Raji (cell line): Measurements from ENCODE around the gene TAL1.

ENCODE experiments used
- POLR2A ChIP-seq: IDR thresholded peaks from 2 replicates; pipeline ENCODE4 v1.6.1; 2011; ENCODE audit warnings: low read depth, low read length, control low read depth; ENCODE audit not compliant: insufficient read depth

Gene TAL1

DNA sequence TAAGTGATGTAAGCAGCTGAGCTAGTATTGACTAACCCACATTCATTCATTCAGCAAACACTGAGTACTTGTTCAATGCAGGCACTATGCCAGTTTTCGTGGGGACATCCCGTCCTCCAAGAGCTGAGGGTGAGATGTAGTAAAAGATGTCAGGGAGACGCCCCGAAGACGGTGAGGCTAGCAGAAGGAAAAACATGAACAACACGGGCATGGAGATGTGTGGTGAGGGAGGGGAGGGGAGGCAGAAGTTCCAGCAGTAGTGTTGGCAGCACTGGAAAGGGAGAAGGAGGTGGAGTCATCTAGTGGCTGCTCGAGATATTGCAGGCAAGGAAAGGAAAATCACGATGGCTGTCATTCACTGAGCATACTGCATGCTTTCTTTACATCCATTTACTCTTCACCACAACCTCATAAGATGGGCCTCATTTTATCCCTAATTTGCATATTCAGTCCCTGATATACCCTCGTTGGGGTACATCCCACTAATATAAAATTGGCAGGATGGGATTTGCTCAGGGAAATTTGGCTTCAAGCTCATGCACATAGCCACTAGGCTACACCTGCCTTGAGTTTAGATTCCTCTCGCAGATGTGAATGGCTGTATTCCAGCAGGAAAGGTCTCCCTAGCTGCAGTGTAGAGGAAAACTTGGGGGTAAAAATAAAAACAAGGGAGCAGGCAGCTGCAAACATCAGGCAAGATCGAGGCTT lies 56.6 kb downstream of the TAL1 start:
- TF ChIP-seq POLR2A, result no peak

DNA sequence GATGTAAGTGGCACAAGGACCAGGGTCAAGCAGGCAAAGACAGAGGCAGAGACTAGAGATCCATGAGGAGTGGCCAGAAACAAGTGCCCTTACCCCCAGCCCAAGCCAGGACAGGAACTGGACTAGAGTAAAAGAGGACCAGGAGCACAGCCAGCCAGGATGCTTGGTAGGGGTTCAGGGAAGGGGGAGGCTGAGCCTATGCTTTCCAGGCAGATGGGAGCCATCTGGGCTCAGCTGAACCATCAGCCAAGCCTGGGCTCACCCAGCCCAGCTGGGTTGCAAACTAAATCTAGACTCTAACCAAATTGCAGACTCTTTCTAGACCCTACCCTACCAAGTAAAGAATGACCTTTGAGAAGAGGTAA lies 57.4 kb downstream of the TAL1 start:
- TF ChIP-seq POLR2A, result no peak

DNA sequence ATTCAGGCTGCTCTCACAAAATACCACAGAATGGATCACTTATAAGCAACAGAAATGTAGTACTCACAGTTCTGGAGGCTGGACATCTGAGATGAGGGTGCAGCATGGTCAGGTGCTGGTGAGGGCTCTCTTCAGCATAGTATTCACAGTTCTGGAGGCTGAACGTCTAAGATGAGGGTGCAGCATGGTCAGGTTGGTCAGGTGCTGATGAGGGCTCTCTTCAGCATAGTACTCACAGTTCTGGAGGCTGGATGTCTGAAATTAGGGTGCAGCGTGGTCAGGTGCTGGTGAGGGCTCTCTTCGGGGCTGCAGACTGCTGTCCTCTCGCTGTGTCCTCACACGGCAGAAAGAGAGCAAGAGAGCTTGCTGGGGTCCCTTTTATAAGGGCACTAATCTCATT lies 59.2 kb downstream of the TAL1 start:
- no peak for TF ChIP-seq POLR2A
